ENCODE measurements around the gene POC1A. TPM values are rescaled to one million over a fixed set of nuclear protein-coding genes. Genes with fewer than 3 reads are reported as not detected.

The POC1A gene
- total and polyA plus RNA-seq, 2 of the 8 experiments (the other 6 are each of a cell fraction or from before 2014, with no cell fraction given) = 35.7 to 39.2 TPM

- Histone ChIP-seq H3K4me3 (ENCODE audit: extremely low read depth in 1 of 4, insufficient read depth in 2 of 4, low read depth in 3 of 4, low read length in 4 of 4) (no peak overlapping the region), H3K4ac (replicated peaks; ENCODE audit: insufficient read length, low read depth, low read length) (no peak overlapping the region), H3K36me3 (ENCODE audit: control insufficient read depth in 2 of 4, insufficient read depth in 4 of 4, low read length in 3 of 4) (peaks cover 0 to 6% (median 0%) of the 10 kb centered on the region in 4 experiments; a peak in 6 of 8 replicates), H3K27ac (ENCODE audit: low read depth, low read length) (no peak overlapping the region), H4K91ac (replicated peaks; ENCODE audit: insufficient read length, low read length) (no peak overlapping the region), H3K79me2 (ENCODE audit: control insufficient read depth in 1 of 2, insufficient read depth in 2 of 2, low read length in 2 of 2) (no peaks in the 10 kb centered on the region), H3K14ac (ENCODE audit: insufficient read length) (no peak overlapping the region), H3K27me3 (replicated peaks in 1 of 4; ENCODE audit: control insufficient read depth in 3 of 4, extremely low read depth in 1 of 4, insufficient read depth in 3 of 4, low read length in 3 of 4) (no peaks in the 10 kb centered on the region), H4K8ac (ENCODE audit: extremely low read depth, insufficient read depth, low read length) (no peak overlapping the region), H2BK5ac (ENCODE audit: low read depth, low read length) (no peak overlapping the region), H3K4me2 (ENCODE audit: insufficient read depth in 1 of 2, low read depth in 2 of 2, low read length in 2 of 2) (no peak overlapping the region), H3K56ac (replicated peaks; ENCODE audit: insufficient read length, low read depth, low read length) (no peak overlapping the region), H3K23me2 (ENCODE audit: low read depth, low read length) (no peaks in the 10 kb centered on the region), H2BK20ac (ENCODE audit: low read length) (no peak overlapping the region), H3K9me3 (ENCODE audit: insufficient read depth in 2 of 2, low read depth in 1 of 2, low read length in 1 of 2) (no peaks in the 10 kb centered on the region), H3K23ac (ENCODE audit: insufficient read length) (no peak overlapping the region), H2AK5ac (ENCODE audit: low read depth, low read length) (no peak overlapping the region), H3K18ac (ENCODE audit: extremely low read depth, low read length) (no peak overlapping the region), H3K79me1 (ENCODE audit: low read depth, low read length) (no peaks in the 10 kb centered on the region), H3K4me1 (replicated peaks in 1 of 4; ENCODE audit: control insufficient read depth in 3 of 4, insufficient read depth in 4 of 4, low read length in 3 of 4) (no peaks in the 10 kb centered on the region), H2BK120ac (replicated peaks; ENCODE audit: low read depth, low read length) (no peak overlapping the region), H4K5ac (ENCODE audit: insufficient read length, low read depth, low read length) (no peak overlapping the region), H2AFZ (ENCODE audit: low read length) (no peak overlapping the region), H2BK12ac (ENCODE audit: low read depth, low read length) (no peak overlapping the region), H2BK15ac (ENCODE audit: low read length) (no peak overlapping the region), H3K9ac (replicated peaks in 1 of 4; ENCODE audit: extremely low read depth in 1 of 4, low read depth in 3 of 4, low read length in 3 of 4) (no peak overlapping the region), H4K20me1 (replicated peaks in 1 of 2; ENCODE audit: control insufficient read depth in 1 of 2, insufficient read depth in 2 of 2, low read length in 2 of 2) (no peaks in the 10 kb centered on the region)
- FAIRE-seq (no peak), DNase-seq (ENCODE audit: low read depth in 1 of 2, low spot score in 2 of 2) (no peak)
- TF ChIP-seq RNF2 (IDR thresholded peaks at IDR 0.05; ENCODE audit: borderline replicate concordance, low read depth, low read length, missing control alignments, poor library complexity, severe bottlenecking) (no peak), KDM4A (IDR thresholded peaks at IDR 0.05; ENCODE audit: low read depth, low read length, severe bottlenecking) (no peak), EP300 (IDR thresholded peaks at IDR 0.05; ENCODE audit: borderline replicate concordance in 1 of 2, low read depth in 2 of 2, low read length in 2 of 2) (no peak), CHD1 (IDR thresholded peaks at IDR 0.05; ENCODE audit: low read depth, low read length) (no peak)
- 97% methylated on average over 4 of the region's 4 CpGs; no CpG with 5 or more reads in 1 of the 2 experiments for WGBS, 2 experiments (ENCODE audit: extremely low coverage in 1 of 2, insufficient coverage in 1 of 2, insufficient read length in 1 of 2, insufficient replicate concordance in 2 of 2, low coverage in 1 of 2, low lambda C conversion rate in 2 of 2, missing lambda C conversion rate in 1 of 2)
- ChIA-PET CTCF (ENCODE audit: partially characterized antibody) (no interaction called here), POLR2A (ENCODE audit: partially characterized antibody) (no interaction called here)
Measured at GRCh38 chr3:52102934-52103333, 51.3 kb downstream of the POC1A start.

Measured in H1 (cell line).